ENCODE results near the gene GDI2.
"Not testable (repeated sequence)": the region's sequence is repeated elsewhere in the genome, so short reads cannot be mapped to it uniquely, and the experiment has no call there.

The GDI2 gene

DNA sequence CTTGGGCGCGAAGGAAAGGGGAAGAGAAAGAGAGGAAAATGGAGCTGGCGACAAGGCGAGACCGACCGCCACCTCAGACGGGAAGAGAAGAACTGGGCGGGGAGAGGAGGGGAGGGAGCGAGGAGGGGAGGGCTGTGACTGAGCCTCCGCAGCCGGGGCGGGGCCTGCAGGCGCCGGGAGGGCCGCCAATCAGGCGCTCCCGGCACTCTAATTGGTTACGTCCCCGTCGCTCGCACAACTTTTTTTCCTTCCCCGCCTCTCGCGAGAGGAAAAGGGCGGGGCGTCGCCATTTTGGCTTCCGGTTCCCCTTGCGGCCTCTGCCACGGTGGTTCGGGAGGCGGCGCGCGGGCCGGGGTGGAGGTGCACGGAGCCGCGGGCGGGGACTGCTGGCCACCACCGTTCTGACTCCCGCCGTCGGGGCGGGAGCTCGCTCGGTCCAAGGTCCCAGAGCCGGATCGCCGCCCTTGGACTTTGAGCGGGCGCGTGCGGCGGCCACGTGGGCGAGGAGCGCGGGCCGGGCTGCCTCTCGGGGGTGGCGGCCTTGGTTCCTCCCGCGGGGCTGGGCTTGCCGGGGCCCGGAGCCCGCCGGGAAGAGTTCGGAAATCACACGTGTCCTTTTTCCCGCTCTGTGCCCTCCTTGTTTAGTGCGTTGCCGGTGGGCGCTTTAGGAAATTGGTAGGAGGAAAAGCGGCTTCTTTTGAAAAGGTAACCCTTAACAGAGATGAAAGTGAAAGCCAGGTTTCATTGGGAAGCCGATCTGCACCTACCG lies at the start of gene GDI2:
Gene GDI2 (minus strand): TSS at position 94 of the 769 bp plus-strand sequence. CDS start 176 bp downstream, outside the sequence.
- DNase-seq, result peak; percentile 85

DNA sequence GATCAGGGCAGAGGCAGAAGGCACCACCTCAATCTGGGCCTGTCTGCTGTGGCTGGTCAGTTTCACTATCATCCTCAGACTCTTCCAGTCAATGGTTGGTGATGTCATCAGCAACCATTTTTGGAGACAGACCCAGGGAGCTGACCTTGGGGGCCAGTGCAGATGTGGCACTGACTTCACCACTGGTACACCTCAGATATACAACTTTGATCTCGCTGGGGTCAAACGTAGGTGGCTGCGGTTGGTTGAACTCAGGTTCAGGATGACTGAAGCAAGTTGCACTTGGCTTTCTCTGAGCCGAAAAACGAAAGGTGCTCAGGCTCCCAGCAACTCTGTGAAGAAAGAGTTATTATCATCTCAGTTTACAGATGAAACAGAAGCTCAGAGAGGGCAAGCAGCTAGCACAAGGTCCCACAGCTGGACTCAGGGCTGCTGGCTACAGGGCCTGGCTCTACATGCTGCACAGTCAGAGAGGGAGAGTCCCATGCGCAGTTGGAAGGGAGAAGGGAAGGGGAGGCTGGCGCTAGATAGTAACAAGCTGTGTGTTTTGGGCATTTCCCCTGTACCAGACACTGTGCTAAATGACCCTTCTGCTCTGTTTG lies 49.2 kb upstream of the GDI2 start:
- DNase-seq, result no peak

DNA sequence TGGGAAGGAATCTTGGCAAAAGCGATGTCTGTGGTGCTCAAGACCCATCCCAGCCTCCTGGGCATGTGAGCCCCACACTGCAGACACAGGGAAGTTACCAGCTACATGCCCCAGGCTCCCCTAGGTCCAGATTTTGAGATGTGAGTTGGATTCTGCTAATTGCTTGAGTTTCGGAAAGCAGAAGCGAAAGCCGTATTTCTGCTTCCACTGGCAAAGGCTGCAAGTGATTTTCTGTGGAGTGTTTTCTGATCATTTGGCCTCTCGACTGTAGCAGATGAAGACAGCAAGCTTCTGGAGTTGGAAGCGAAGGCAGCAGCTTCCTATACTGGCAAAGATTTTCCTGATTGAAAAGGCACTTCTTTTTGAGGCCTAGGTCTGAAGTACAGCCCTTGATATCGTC lies 46.8 kb upstream of the GDI2 start:
- DNase-seq, result no peak

DNA sequence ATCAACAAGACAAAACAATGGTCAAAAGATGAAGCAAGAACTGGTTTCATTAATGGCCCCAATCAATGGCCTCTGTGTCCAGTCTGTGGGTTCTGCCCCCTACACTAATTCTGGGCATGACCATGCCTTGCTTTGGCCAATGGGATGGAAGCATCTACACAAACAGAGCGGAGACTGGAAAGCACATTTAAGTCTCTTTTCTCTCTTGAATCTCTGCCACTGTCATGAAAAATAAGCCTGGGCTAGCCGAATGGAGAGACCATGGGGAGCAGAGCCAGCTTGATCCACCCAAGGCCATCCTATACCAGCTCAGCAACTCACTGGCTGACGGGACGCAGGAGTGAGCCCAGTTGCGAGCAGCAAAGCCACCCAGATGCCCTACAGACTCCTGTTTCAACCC lies 45.6 kb upstream of the GDI2 start:
- DNase-seq, result no peak

DNA sequence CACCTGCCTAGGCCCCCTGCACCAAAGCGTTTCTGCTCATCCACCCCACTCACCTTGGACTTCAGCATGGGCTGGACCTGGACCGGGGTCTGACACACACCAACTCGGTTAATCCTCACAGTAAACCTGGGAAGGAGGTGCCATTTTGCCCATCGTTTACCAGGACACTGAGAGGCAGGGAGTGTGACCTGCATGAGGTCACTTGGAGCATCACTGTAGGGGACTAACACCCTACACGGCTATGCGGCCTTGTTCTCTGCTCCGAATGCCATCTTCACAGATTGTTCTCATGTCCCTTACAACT lies 43.4 kb upstream of the GDI2 start:
- DNase-seq, result no peak

DNA sequence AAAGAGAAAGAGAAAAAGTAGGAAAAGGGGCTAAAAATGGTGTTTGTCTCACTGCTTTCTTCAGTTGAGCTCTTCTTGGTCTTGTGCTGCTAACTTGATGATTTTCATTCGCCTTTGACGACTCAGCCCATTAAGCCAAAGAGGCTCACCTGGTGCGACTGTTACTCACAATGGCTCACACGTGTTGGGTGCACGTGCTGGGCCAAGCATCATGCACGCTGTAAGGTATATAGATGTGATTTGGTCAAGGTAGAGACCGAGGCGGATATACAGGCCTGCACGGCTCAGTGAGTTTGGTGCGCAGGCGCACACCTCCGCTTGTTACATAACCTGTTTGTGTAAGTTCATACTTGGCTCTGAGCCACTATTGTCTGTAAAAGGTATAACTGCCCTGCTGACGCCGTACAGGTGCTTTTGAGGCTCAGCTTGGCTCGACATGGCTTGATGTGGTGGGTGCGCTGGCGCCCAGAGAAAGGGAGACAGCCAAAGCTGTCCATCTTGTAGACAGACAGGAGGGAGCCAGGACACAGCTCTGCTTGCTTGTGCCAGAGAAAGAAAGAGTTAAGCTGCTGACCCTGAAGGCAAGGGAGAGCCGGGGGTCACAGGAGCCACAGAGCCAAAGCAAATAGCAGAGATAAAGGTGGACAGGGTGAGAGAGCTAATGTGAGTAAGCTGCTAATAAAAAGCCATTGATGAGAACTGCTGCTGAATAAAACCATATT lies 42.9 kb upstream of the GDI2 start:
- no peak for DNase-seq

DNA sequence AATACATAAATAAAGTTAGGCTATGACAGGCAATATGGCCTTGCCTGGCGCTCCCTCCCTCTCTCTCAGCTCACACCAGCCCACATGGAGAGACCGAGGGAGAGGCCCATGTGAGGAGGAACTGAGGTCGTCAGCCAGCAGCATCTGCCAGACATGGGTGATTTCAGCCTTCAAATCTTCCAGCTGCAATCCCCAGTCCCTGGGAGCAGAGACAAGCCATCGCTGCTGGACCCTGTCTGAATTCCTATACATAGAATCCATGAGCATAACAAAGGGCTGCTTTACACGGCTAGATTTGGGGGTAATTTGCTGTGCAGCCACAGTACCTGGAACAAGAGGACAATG lies 40.9 kb upstream of the GDI2 start:
- DNase-seq, result no peak

DNA sequence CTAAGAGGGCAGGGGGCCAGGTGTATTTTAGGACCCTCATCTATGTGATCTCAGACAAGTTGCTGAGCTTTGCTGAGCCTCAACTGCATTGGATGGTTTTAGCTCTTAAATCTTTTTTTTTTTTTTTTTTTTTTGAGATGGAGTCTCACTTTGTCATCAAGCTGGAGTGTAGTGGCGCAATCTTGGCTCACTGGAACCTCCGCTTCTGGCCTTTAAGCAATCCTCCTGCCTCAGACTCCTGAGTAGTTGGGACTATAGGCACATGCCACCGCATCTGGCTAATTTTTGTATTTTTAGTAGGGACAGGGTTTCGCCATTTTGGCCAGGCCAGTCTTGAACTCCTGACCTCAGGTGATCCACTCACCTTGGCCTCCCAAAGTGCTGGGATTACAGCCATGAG lies 33.4 kb upstream of the GDI2 start:
- DNase-seq, result not testable (repeated sequence)

DNA sequence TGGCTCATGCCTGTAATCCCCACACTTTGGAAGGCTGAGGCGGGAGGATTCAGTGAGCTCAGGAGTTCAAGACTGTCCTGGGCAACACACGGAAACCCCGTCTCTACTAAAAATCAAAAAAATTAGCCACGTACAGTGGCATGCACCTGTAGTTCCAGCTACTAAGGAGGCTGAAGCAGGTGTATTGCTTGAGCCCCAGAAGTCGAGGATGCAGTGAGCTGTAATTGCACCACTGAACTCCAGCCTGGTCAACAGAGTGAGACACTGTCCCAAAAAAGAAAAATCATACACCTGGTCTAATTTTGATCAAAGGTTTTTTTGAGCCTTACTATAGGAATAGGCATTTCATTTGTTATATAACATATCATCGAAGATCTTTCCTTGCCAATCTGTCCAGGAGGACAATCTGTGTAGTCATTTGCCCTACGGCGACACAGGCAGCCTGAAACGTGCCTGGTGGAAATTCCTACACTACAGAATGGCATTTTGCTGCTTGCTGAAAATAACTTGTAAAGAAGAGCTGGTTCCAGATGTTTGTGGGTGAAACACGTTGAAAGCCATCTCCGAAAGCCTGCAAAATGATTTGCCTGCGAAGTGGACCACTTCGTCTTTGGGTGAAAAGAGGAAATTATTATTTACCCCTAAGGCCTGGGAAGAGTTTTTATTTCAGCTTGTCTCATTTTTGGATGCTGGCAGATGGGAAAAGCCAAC lies 31.3 kb upstream of the GDI2 start:
- no peak for DNase-seq

DNA sequence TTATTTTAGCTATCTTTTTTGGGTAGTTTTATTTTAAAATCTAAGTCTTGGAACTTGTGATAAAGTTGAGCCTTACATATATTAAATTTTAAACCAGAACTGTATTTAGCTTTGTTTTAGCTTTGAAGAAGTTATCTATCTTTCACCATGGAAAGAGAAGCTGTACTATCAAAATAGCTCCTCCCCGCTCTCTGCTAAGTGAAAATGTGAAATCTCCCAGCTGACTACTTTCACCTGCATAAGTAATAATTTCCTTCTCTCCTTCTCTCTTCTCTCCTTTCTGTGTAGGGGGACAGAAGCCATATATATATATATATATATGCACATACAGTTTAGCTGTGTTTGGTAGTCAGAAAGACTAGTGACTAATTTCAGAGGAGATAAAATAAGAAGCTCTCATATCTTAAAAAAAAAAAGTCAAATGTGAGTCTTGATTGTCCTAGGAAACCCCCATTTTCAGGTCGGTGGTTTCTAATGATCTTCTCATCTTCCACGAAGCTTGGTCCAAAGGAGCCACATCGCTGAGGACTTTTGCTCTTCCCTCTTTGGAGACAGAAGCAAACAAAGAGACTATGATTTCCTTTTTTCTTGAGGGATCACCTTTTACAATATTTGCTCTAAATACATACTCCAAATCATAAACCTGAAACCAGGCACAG lies 30.6 kb upstream of the GDI2 start:
- no peak for DNase-seq

DNA sequence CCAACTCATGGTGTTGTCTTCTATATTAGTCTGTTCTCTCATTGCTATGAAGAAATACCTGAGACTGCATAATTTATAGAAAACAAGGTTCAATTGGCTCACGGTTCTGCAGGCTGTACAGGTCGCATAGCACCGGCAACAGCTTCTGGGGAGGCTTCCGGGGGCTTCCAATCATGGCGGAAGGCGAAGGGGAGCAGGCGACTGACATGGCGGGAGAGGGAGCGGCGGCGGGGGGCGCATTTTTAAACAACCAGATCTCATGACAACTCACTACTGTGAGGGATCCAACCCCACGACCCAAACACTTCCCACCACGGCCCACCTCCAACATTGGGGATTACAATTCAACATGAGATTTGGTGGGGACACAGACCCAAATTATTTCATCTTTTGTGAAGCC lies 28.7 kb upstream of the GDI2 start:
- no peak for DNase-seq

DNA sequence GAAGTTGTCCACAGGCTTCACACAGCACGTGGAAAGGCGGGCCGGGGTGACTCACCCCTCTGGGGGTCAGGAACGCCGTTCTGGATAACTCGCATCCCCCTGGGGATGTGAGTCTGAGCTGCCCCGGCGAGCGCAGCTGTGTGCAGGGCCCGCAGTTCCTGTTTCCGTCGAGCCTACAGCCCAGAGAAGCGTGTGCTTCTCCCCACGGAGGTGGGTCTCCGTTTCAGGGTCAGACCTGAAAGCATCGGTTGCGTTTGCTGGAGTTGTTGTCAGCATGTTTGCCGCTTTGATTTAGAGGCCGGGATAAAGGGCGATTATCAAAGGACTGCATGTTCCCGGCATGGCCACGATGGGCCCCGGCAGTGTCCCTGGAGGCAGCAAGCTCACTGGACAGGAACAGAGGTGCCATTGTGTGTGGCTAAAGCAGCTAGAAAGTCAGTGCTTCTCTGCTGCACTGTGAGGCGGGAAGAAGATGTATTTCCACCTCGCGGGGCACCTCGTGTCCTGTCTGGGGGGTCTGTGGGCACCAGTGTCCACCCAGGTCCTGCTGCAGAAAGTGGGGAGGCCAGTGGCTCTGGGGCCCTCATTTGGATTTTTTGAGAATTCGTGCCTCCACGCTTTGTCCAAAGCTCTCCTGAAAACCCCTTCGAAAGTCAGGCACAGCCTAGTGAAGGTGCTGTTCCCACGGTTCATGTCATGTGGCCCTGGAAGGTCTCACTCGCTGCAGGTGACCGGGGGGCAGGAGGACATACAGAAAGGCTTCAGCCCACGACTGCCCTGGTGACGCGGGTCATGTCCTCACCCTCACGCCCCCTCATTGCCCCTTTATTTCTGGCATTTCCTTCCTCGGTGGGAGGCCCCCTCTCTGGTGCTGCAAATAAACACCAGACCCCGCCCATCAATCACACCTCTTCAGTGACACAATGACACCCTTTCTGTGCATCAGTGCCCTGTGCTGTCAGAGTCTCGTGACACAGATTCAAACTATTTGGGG lies 27.4 kb upstream of the GDI2 start:
- no peak for DNase-seq

DNA sequence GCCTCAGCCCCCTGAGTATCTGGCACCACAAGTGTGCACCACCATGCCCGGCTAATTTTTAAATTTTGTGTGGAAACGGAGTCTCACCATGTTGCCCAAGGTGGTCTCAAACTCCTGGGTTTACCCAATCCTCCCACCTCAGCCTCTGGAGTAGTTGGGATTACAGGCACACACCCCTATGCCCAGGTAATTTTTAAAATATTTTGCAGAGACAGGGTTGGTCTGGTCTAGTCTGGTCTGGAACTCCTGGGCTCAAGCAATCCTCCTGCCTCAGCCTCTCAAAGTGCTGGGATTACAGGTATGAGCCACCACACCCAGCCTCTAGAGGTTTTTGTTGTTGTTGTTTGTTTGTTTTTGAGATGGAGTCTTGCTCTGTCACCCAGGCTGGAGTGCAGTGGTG lies 22.9 kb upstream of the GDI2 start:
- DNase-seq, result not testable (repeated sequence)

DNA sequence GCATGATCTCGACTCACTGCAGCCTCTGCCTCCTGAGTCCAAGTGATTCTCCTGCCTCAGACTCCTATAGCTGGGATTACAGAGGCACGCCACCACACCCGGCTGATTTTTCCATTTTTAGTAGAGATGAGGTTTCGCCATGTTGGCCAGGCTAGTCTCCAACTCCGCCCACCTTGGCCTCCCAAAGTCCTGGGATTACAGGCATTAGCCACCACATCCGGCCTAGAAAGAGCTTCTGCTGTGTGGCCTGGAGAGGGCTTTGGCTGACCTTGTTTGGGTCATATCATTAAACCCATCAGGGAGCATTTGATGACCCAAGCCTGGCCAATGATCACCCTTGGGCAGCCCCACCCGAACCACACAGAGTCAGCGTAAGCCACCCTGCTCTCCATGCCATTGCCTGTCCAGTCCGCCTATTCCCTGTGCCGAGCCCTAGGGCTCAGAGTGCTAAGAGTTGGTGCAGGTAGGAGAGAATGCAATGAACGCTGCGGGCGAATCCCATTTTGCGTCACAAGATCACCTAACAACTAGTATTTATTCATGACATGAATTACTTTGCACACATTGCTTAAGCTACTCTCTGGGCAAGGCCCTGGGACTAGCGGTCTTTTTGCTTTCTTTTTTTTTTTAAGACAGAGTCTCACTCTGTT lies 22.3 kb upstream of the GDI2 start:
- DNase-seq, result no peak

DNA sequence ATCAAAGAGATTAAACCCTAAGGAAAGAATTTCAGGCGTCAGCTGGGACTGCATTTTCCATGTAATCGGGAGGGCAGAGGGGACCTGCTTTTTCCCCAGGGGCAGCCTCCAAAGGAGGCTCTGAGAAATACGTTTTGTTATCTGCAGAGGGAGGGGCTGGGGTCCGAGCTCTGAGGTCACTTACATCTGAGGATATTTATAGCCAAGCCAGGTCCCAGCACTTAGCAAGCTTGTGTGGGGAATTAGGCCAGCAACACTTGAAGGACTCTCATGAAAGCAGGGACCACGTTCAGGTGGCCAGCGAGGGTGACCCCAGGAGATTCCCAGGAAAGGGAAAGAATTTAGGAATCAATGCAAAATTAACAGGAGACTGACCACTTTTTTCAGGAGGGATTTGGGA lies 20.6 kb upstream of the GDI2 start:
- DNase-seq, result no peak

DNA sequence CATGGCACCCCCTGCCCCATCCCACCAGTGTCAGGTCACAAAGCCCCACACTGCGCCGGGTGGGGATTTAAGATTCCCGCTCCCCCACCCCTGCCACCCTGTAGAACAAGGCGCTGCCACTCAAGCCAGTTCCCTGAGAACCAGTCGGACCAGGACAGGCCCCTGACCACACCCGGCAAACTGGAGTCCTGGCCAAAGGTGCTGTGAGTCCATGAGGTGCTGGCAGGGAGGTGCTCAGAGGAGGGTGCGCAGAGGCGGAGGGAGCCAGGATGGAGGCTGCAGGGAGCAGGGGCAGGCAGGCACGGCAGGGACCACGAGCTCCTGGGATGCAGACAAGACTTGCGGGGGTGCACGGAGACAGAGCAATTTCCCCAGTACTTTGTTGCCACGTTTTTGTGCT lies 19.7 kb upstream of the GDI2 start:
- DNase-seq, result no peak

DNA sequence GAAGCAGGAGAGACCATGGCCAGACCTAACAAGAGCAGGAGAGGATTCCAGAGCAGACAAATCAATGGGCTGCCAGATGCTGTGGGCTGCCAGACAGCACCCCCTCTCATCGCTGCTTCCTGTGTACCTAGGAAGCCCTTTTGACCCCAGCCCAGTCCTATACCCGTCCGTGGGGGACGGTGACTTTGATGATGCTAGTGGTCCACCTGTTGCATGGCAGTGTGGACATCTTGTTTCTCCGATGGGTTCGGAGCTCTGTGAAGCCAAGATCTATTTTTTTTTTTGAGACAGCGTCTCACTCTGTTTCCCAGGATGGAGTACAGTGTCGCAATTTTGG lies 18.2 kb upstream of the GDI2 start:
- no peak for DNase-seq

DNA sequence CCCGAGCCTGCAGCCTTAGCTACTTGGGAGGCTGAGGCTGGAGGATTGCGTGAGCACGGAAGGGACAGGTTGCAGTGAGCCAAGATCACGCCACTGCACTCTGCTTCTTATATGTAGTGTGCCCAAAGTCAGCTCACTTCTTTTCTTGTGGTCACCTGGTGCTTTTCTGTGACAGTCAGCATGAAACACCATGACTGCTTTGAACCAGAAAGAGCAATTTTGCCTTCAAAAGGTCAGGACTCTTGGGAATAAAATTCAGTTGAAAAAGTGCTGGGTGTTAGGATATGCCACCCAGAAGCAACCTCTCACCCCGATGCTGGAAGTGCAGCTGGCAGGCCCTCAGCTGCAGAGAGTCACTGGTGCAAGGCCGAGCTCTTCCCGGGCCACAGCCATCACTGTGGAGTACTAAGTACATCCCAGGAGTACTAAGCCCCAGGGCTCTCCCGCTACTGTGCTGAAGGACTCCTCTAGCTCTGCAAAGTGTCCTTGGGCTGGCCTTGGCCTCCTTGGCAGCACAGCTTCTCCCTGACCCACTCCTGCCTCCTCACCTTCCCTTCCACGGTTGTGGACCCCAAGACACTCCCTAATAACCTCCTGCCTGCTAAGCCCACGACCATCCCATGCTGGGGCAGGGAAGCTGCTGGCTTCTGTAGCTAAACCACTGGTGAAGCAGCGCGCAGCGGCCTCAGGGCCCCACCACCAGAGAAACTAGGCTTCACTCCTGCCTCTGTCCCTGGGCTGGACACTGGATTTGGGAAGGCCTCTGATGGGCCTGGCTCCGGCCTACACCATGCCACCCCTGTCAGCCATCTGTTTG lies 17.6 kb upstream of the GDI2 start:
- no peak for DNase-seq

DNA sequence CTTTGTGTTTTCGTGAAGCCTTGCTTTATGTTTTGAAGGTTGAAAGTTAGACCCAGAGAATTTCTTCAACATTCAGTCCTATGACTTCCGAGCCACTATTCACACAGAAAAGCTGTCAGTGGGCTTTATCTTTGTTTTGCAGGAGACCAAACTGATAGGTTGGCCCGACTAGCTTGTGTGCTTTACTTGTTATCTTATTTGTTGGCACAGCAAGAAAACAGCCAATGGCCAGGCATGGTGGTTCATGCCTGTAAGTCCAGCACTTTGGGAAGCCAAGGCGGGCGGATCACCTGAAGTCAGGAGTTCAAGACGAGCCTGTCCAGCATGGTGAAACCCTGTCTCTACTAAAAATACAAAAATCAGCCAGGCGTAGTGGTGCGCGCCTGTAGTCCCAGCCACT lies 16.0 kb upstream of the GDI2 start:
- no peak for DNase-seq

DNA sequence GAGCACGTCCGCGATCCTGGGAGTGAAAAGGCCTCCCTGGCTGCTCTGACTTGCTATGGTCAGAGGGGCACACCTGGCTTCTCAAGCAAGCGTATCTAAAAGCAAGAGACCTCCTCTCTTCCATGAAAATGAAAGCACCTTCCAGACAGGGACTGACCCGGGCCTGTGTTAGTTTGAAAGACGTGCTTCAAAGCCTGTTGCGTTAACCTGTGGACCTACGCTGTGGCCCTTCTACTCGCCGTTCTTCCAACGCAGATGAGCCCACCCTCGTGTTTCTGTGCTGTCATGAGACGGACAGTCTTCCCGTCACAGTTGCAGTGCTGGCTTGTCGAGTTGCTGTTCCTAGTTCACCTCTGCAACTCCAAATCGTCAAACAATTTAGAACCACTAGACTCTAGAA lies 15.5 kb upstream of the GDI2 start:
- no peak for DNase-seq

DNA sequence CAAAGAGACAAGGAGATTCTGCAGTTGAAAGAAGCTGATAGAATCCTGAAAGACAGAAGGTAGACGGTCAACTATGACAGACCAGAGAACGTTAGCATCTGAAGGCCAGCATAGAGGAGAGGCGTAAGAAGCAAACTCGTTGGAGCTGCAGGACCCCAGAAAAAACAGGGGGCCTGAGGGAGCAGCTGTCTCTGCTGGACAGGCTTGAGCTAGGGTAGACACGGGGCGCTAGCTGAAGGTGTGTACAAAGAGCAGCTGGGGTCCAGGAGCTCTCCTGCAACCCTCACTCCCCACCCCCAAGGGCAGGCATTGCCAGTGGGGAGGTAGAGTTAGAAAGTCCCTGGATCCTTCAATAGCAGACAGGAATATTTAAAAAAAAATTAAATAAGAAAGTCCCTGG lies 14.6 kb upstream of the GDI2 start:
- DNase-seq, result no peak

All from NCI-H2171 treated with DMSO at 0.1 percent for 48 hours (cell line).